ENCODE measurements around the gene HDGF.
"Not testable (repeated sequence)": the region's sequence is repeated elsewhere in the genome, so short reads cannot be mapped to it uniquely, and the experiment has no call there.

Gene HDGF

GRCh38 chr1:156767101-156767878, 15.8 kb upstream of the HDGF start, which contains the start of gene PRCC:
Gene PRCC, plus strand, starts transcription at chr1:156767535. Its CDS starts 237 bp downstream, at chr1:156767772.
- peak; percentile 100 for DNase-seq (ENCODE audit: low read depth)

- DNase-seq (ENCODE audit: low read depth): peak; percentile 23
Measured at GRCh38 chr1:156766298-156767100, 15.0 kb upstream of the HDGF start.

- DNase-seq (ENCODE audit: low read depth): no peak
Measured at GRCh38 chr1:156765666-156766065, 14.2 kb upstream of the HDGF start.

- not testable (repeated sequence) for DNase-seq (ENCODE audit: low read depth)
Measured at GRCh38 chr1:156765136-156765535, 13.7 kb upstream of the HDGF start.

GRCh38 chr1:156760796-156761104, 9.3 kb upstream of the HDGF start:
- no peak for DNase-seq (ENCODE audit: low read depth)

- no peak for DNase-seq (ENCODE audit: low read depth)
Measured at GRCh38 chr1:156760092-156760795, 8.8 kb upstream of the HDGF start.

- not testable (repeated sequence) for DNase-seq (ENCODE audit: low read depth)
Measured at GRCh38 chr1:156757572-156758253, 6.2 kb upstream of the HDGF start.

GRCh38 chr1:156756355-156756754, 4.9 kb upstream of the HDGF start:
- no peak for DNase-seq (ENCODE audit: low read depth)

- DNase-seq (ENCODE audit: low read depth): no peak
Measured at GRCh38 chr1:156755527-156755950, 4.1 kb upstream of the HDGF start.

GRCh38 chr1:156754219-156754618, 2.7 kb upstream of the HDGF start:
- DNase-seq (ENCODE audit: low read depth): no peak

GRCh38 chr1:156752843-156753482, 1.5 kb upstream of the HDGF start:
- peak; percentile 37 for DNase-seq (ENCODE audit: low read depth)

GRCh38 chr1:156751757-156752481, 444 bp upstream of the HDGF start:
- DNase-seq (ENCODE audit: low read depth): peak; percentile 96

GRCh38 chr1:156750711-156751450, 594 bp downstream of the HDGF start:
- DNase-seq (ENCODE audit: low read depth): peak; percentile 47

GRCh38 chr1:156750191-156750672, 1.2 kb downstream of the HDGF start:
- peak; percentile 42 for DNase-seq (ENCODE audit: low read depth)

- peak; percentile 10 for DNase-seq (ENCODE audit: low read depth)
Measured at GRCh38 chr1:156749419-156750118, 1.9 kb downstream of the HDGF start.

- DNase-seq (ENCODE audit: low read depth): peak; percentile 66
Measured at GRCh38 chr1:156748670-156749418, 2.6 kb downstream of the HDGF start.

- DNase-seq (ENCODE audit: low read depth): peak; percentile 28
Measured at GRCh38 chr1:156747742-156748669, 3.5 kb downstream of the HDGF start.
